Stimulated activated CD8-positive, alpha-beta memory T cell treated with anti-CD3 and anti-CD28 coated beads, Interleukin-7, amount 100 ng/mL, for 48 hours (primary cell): ENCODE measurements around the gene RASSF4.

ENCODE experiments used
- DNase-seq, 2 donors: peaks; one replicate each; pipeline ENCODE4 v3.0.0-alpha.2; 2020; ENCODE audit warnings: low read depth in 1 of 2; ENCODE audit errors: extremely low read depth in 1 of 2

RASSF4 gene

GRCh38 chr10:44974628-44975430, 15.2 kb downstream of the RASSF4 start:
- DNase-seq: peak; percentile 19 to 37

GRCh38 chr10:44975431-44976331, 16.1 kb downstream of the RASSF4 start:
- no peak for DNase-seq

- DNase-seq: no peak
These were observed 17.0 kb downstream of the RASSF4 start for GRCh38 chr10:44976352-44977198.

DNA sequence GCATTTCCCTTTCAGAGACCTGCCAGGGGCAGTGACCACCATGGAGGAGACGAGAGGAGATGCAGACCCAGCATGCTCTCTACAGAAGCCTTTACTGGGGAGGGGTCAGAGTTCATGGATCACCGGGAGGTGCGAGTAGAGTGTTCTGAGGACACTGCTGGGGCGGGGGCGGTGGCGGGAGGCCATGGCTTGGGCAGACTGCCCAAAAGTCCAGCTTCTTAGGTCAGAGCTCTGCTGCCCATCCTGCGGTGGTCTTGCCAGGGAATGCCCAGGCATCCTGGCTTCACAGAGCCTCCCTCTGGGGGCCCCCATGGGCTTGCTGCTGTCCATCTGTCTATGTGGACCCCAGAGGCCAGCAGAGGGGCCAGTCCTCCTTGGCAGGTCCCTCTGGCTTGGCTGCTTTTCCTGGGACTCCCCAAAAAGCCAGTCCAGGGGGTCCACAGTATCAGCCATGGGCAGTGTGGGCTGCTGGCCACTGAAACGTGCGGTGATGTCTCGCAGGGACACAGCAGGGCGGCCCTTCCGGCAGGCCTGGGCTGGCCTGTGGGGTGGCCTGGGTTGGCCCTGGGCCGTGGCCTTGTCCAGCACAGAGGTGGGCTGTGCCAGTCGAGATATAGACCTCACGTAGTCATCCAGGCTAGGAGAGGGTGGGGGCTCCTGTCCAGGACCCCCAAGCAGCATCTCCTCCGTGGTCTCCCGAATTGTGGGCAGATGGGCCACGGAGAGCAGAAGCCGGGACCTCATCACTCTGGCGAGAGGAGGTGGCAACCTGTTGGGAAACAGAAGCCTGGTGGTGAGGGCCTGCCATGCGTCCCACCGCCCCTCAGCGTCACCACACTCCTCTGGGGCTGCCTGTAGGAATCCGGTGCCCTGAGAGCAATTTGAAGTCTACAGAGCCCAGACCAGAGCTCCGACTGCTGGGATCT, 17.9 kb downstream of the RASSF4 start:
- DNase-seq: no peak

DNA sequence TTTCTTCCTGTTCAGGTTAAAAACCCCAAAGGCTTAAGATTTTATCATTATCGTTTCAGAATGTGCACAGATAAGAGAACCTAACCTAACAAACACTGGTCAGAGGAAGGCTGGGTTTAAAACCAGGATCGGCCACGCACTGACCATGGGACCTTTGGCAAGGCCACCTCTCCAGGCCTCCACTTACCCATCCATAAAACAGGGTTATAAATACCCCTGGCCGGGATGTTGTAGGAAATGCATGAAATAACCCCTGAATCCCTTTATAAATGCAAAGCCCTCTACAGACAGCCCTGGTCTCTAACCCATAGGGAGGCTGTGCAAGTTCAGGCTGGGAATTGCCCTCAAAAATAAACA, 18.6 kb downstream of the RASSF4 start:
- no peak for DNase-seq

DNA sequence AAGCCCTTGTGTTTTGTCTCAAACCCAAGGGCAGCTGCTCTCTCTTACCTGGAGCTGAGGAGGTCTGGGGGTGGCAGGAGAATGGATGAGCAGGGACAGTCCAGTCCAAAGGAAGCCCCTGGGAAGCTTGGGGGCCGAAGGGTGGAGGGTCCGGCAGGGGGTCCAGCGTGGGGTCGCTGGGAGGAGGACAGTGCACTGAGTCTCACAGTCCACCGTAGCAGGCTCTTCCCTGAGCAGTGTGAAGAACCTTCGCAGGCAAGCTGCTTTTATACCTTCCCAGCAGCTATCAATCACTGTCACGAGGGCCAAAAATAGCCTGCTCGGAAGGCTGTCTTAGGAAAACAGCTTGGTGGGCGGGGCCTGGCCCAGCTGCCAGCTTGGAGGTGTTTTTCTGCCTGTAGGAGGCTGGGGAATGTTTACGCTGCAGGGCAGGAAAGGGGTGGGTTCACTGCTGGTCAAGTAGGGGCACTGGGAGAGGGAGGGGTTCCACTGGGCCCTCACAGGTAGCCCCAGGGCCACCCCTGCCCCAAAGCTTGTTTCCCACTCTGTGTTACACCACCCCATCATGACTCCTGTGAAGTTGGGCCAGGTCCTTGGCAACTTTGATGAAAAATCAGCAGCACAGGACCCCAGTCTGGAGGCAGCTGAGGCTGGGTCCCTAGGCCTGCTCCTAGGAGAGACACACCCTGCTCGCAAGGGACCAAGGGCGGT, 19.1 kb downstream of the RASSF4 start, which contains the start of gene DEPP1:
TSS of gene DEPP1 (minus strand) at position 240 of the 711 bp plus-strand sequence. CDS start 779 bp downstream, outside the sequence.
- DNase-seq: no peak

- DNase-seq: no peak
These were observed 19.9 kb downstream of the RASSF4 start for GRCh38 chr10:44979281-44980191.

GRCh38 chr10:44980309-44981171, 20.9 kb downstream of the RASSF4 start:
- no peak for DNase-seq

DNA sequence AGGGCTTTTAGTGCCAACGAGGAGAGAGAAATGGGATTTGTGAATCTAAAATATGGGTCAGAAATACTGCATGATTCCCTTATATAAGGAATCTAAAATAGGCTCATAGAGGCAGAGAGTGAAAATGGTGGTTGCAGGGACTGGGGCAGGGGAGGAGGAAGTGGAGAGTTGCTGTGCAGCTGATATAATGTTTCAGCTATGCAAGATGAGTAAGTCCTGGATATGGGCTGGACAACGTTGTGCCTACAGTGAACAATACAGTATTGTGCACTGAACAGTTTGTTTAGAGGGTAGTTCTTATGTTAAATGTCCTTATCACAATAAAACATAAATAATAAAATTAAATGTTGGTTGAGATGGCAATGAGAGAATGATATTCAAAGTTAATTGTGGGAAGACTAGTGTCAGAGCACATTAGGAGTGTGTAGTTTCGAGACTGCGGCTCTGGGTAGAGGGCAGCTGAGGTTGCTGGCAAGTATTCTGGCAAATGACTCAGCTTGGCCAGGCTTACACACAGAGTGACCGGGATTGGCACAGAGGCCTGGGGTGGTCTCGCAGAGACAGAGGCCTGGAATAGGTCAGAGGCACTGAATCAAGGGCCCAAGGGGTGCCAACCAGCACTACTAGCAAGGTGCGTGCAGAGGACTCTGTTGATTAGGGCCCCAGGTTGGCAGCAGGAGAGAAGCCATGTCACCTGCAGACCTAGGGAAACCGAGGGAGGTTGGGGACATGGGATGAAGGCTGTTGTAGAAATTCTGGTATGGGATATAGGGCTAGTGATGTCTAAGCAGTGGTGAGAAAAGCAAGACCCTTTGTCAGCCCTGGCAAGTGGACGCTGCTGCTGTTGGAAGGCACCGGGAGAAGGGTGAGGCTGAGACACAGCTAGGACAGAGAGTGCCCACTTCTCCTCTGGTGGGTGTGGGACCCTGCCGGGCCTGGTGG, 21.8 kb downstream of the RASSF4 start:
- DNase-seq: no peak

DNA sequence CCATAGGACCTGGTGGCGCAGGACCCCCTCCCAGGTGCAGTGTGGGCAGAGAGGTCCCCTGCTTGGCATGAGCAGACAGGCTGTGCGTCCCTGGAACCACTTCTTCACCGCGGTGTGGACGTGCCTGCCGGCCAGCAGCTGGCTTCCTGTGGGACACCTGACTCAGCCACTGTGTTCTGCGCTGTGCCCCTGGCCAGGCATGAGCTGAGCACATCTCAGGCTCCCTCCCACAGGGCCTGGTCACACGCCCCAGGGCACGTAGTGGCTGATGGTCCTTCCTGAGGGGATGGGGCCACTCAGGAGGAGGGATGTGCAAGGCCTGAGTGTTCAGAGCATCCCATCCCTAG, 22.5 kb downstream of the RASSF4 start:
- no peak for DNase-seq

GRCh38 chr10:44982496-44982895, 22.9 kb downstream of the RASSF4 start:
- DNase-seq: no peak

- DNase-seq: no peak
These were observed 23.7 kb downstream of the RASSF4 start for GRCh38 chr10:44983066-44983894.

DNA sequence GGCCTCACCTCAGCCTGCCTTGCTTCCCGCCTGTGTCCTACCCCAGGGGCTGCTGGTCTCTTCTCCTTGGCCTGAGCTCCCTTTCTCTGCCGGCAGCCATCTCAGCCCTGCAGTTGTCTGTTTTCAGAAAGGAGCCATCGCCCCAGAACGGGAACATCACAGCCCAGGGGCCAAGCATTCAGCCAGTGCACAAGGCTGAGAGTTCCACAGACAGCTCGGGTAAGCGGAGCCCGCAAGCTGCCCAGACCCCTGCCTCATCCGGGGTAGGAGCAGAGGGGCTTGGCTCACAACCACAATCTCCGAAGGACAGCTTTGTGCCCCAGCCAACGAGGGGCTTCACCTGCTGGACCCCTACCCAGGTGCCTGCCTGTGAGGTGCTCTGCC, 24.3 kb downstream of the RASSF4 start:
- no peak for DNase-seq

DNA sequence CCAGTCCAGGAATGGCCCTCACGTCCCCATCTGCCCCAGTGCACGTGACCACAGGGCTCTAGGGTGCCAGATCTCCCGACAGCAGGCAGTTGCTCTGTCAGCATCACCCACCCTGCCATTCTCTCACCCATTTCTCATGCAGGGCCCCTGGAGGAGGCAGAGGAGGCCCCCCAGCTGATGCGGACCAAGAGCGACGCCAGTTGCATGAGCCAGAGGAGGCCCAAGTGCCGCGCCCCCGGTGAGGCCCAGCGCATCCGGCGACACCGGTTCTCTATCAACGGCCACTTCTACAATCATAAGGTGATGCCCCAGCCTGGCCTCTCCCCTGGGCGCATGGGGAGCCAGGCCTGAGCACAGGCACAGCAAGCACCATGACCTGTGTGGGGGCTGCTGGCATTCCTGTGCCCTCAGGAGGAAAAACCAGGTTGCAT, 25.1 kb downstream of the RASSF4 start:
- no peak for DNase-seq

DNA sequence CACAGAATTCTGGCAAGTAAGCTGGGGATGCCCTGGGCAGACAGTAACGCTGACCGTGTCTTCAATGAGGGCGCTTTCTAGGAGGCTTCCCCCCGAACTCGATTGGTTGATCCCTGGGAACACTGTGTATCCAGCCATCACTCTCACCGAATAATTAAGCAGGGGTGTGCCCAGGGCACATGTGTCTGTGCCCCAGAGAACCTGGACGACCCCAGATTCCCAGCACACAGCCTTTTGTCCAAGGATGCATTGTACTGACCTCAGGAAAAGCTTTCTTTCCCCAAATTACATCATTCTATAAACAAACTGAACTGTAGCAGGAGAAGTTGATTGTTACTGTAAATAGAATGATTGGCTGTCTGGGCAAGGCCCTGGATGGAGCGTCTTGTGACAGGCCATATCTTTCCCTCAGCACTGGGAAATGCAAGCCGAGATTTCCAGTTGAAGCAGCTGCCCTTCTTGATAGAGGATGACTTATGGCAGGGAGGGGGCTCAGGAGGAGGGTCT, 25.6 kb downstream of the RASSF4 start:
- DNase-seq: no peak
